Globus pallidus (tissue), 1 donor: Measurements from ENCODE around the gene AMOTL1.
A peak's percentile ranks its signal among the peaks of the same experiment; 100 is the strongest.

Source experiments
- DNase-seq: peaks from one replicate; pipeline ENCODE4 v3.0.0-alpha.2; 2015; ENCODE audit warnings: low spot score

AMOTL1 gene

GRCh38 chr11:94857337-94857736, 89.2 kb downstream of the AMOTL1 start:
- DNase-seq: no peak

- DNase-seq: no peak
Observed at GRCh38 chr11:94858012-94858705, 90.0 kb downstream of the AMOTL1 start.

- no peak for DNase-seq
Observed at GRCh38 chr11:94860333-94860732, 92.2 kb downstream of the AMOTL1 start.

GRCh38 chr11:94861306-94861845, 93.2 kb downstream of the AMOTL1 start:
- DNase-seq: no peak

GRCh38 chr11:94862926-94863880, 95.0 kb downstream of the AMOTL1 start:
- no peak for DNase-seq

DNA sequence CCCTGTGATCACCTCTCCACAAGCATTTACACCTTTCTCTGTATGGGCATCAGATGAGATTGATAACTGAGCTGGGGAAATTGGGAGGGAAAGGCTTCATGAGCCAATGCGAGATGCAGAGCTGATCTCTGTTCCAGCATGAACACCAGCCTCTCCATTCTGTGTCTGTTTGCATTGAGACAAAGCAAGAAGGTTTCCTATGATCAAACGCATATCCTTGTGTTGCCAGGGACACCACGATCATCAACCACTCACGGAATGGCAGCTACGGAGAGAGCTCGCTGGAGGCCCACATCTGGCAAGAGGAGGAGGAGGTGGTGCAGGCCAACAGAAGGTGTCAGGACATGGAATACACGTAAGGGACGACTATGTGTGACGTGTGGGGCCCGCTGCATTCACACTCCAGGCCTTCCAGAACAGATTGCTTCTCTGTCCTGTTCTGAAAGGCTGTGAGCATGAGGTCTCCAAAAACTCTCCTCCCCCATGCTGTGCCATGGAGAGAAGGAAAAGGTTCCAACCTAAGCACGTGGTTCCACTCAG, 96.4 kb downstream of the AMOTL1 start:
- DNase-seq: no peak

- DNase-seq: no peak
Observed at GRCh38 chr11:94866231-94866822, 98.2 kb downstream of the AMOTL1 start.

GRCh38 chr11:94866936-94867795, 99.0 kb downstream of the AMOTL1 start:
- no peak for DNase-seq

- no peak for DNase-seq
Observed at GRCh38 chr11:94868468-94868867, 100.3 kb downstream of the AMOTL1 start.

- DNase-seq: no peak
Observed at GRCh38 chr11:94869186-94869585, 101.0 kb downstream of the AMOTL1 start.

DNA sequence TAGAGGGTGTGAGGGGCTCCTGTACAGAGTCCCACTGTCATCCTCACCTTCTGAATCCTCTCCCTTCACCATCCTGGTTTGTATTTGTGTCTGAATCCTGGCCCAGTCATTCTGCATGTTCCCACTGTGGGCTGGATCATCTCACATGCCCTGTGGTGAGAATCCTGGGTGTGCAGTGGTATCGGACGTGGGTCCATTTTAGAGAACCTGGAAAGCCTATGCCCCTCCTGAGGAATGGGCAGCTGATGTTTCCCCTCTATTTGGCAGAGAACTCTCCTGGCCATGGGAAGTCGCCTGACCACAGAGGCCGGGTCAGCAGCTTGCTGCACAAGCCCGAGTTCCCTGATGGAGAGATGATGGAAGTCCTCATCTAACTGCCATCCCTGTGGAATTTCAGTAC, 102.3 kb downstream of the AMOTL1 start:
- DNase-seq: no peak

- DNase-seq: no peak
Observed at GRCh38 chr11:94871491-94872185, 103.5 kb downstream of the AMOTL1 start.

DNA sequence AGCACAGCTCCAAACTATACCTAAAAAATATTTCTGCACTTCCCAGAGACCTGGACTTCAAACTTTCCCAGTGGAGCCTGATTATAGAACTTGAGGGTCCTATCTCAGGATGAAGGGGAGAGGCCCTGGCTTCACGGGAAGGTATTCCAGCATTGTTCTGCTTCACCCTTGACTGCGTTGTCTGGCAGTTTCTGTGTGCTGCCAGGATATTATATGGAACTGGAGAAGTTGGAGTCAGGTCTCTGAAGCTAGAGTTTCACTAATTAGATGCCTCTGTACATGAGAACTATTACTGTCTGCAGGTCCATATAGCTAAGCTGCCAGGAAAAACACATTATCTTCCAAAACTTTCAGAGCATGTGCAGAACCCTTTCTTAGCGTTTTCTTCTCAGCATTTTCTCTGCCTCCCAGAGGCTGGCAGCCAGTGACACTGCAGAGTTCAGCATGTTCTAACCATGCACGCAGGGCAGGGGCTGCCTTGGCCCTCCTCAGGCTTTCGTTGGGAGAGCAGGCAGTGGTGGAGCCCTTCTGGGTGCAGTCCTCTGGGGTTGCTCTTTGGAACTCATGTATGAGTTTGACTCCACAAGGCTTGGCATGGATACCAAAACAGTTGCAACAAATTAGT, 105.9 kb downstream of the AMOTL1 start:
- DNase-seq: no peak

GRCh38 chr11:94876222-94876621, 108.1 kb downstream of the AMOTL1 start:
- DNase-seq: no peak

- peak; percentile 58 for DNase-seq
Observed at GRCh38 chr11:94876645-94877442, 108.7 kb downstream of the AMOTL1 start.

- no peak for DNase-seq
Observed at GRCh38 chr11:94877443-94878200, 109.5 kb downstream of the AMOTL1 start.

GRCh38 chr11:94879006-94879405, 110.8 kb downstream of the AMOTL1 start:
- no peak for DNase-seq

DNA sequence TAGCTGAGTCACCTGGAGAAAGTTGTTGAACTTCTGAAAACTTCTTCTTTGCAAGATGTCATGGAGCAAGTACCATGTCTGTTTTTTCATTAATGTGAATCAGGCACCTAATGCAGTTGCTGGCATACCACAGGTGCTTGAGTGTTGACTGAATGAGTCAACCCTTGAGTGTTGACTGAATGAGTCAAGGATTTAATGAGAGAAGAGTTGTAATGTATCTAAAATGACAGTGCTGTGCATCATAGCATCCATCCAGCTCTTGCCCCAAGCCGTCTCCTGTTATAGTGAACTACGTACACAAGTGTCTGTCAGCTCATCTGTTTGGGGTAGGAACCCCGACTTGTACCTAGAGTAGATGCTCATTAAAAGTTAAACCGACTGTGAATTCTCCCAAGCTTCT, 112.1 kb downstream of the AMOTL1 start:
- no peak for DNase-seq

DNA sequence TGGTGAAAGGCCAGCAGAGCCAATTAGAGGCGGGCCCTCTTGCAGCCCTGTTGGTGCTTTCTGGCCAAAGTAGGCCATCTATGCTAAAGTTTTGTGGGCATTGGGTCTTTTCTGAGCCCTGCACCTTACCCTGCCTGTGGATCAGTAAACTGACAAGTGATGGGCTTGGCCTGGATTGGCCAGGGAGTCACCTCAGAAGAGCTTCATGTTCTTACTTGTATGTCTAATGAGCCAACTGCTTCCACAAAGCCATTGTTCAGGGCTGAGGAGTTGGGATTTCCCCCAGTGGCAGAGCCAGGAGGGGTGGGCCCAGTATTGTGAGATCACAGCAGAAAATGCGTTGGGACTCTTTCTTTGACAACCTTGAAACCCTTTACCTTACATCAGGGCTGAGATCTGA, 114.8 kb downstream of the AMOTL1 start:
- no peak for DNase-seq
